Transverse colon (tissue), 4 donors: ENCODE measurements around the gene JAK2. TPM values are rescaled to one million over a fixed set of nuclear protein-coding genes. Genes with fewer than 3 reads are reported as not detected.

Experiments used
- DNase-seq: peaks from one replicate; pipeline ENCODE4 v3.0.0-alpha.2; 2019
- H3K27ac ChIP-seq, 4 donors: fragments of 200-600 bp; sonication (generic); 2 replicates each; pipeline ENCODE4 v1.5.1; 2016 to 2018; ENCODE audit warnings: inconsistent platforms in 4 of 4
- H3K27me3 ChIP-seq: fragments of 200-600 bp; sonication (generic); 2 replicates; pipeline ENCODE4 v1.5.1; 2017; ENCODE audit warnings: inconsistent platforms
- H3K36me3 ChIP-seq, 4 donors: fragments of 200-600 bp; sonication (generic); 2 replicates each; pipeline ENCODE4 v1.5.1; 2017 to 2019; ENCODE audit warnings: inconsistent platforms in 4 of 4
- H3K4me1 ChIP-seq, 4 donors: fragments of 200-600 bp; sonication (generic); 2 replicates each; pipeline ENCODE4 v1.5.1; 2017 to 2020; ENCODE audit warnings: inconsistent platforms in 4 of 4
- H3K4me3 ChIP-seq, 4 donors: fragments of 200-600 bp; sonication (generic); 1 replicate in 1 of 4; 2 replicates in 3 of 4; pipeline versions ENCODE4 v1.5.1 to v1.6.1; 2017 to 2019; ENCODE audit warnings: inconsistent platforms in 4 of 4
- H3K9me3 ChIP-seq, 2 donors: fragments of 200-600 bp; sonication (generic); 2 replicates each; pipeline ENCODE4 v1.5.1; 2017 to 2019; ENCODE audit warnings: inconsistent platforms in 2 of 2
- CTCF ChIP-seq, 5 experiments: fragments of 200-600 bp in 3 of 5; fragments of 450-650 bp in 2 of 5; sonication (generic) in 3 of 5; IDR thresholded peaks; 1 replicate in 2 of 5; 2 replicates in 3 of 5; pipeline ENCODE4 v1.5.1; 2016 to 2017; ENCODE audit warnings: antibody characterized with exemption in 5 of 5, inconsistent platforms in 3 of 5, mild to moderate bottlenecking in 2 of 5, moderate library complexity in 1 of 5
- EP300 ChIP-seq: sonication (generic); formaldehyde crosslinking; IDR thresholded peaks from one replicate; pipeline ENCODE4 v1.6.1; 2017; ENCODE audit warnings: antibody characterized with exemption, low read depth
- POLR2A ChIP-seq: fragments of 450-650 bp; IDR thresholded peaks from one replicate; pipeline ENCODE4 v1.6.1; 2016; ENCODE audit warnings: antibody characterized with exemption, mild to moderate bottlenecking, moderate library complexity
- POLR2AphosphoS5 ChIP-seq, 3 donors: sonication (generic); formaldehyde crosslinking; IDR thresholded peaks; one replicate each; pipeline ENCODE4 v1.6.1; 2016; ENCODE audit warnings: antibody characterized with exemption in 3 of 3
- WGBS, 2 donors: methylation state at CpG; one replicate each; pipeline ENCODE4 v1.1.5; 2018; ENCODE audit warnings: low coverage in 1 of 2; 5-methylcytosine and 5-hydroxymethylcytosine counted together
- in situ Hi-C, 4 donors: fragments of 200-750 bp; cut with MboI; loops; one replicate each; pipeline versions ENCODE4 v1.15.0 to v1.15.1; 2017; ENCODE audit warnings: low sequenced_read_pairs in 3 of 4, low pct_ligation_motif_present in 1 of 4, low pct_unique_long_range_greater_than_20kb in 1 of 4
- intact Hi-C: fragments of 100-400 bp; cut with DNase I; formaldehyde crosslinking; loops from one replicate; pipeline ENCODE4 v1.15.1; 2023; ENCODE audit warnings: low total_unique reads
- total RNA-seq, 4 donors: library from RNA; depleted of rRNA; stranded (reverse); fragments of >200 nt; gene quantifications; one replicate each; pipeline ENCODE4 v1.1.0, GENCODE V29; 2016

Gene JAK2
- total RNA-seq, 4 donors from 2014 or later, result 8.0 to 27.6 (median 17.4) TPM

DNA sequence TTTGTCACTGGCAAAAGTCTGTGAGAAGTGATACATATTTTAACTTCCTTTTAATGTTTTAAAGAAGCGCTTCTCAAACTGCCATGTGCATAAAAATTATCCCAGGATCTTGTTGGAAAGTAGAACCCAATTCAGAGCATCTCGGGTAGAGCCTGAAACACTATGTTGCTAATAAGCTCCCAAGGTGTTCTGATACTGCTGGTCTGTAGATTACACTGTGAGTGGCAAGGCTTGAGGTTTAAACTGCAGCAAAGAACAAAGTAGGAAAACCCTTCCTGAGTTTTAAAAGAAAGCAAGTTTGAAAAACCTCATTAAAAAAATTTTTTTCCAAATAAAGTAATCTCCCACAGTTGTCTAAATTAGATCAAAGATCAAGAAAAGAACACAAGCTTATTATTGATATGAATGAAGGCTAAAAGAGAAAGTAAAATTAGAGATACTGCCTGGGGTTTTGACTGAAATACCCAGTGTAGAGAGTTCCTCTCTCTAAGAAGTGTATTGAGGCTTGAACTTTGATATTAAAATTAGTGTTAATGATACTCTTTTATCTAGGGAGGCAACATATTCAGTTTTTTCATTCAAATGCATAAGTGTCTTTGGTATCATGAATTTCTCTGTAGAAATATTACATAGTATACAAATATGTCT lies 19.8 kb upstream of the JAK2 start:
- WGBS, 2 donors, result 82 to 83% methylated on average over 2 of the region's 2 CpGs
- H3K4me3 ChIP-seq, result no peak overlapping the region
- intact Hi-C loops, result no loop called here
- in situ Hi-C loops, result no loop called here
- DNase-seq, result no peak
- no peaks in the 10 kb centered on the region for H3K27me3 ChIP-seq
- H3K4me1 ChIP-seq, result no peaks in the 10 kb centered on the region
- H3K36me3 ChIP-seq, result no peaks in the 10 kb centered on the region
- TF ChIP-seq EP300 (no peak), POLR2A (no peak), POLR2AphosphoS5 (IDR thresholded peaks at IDR 0.05) (no peak), CTCF (IDR thresholded peaks at IDR 0.05) (no peak)
- no peak overlapping the region for H3K27ac ChIP-seq
- H3K9me3 ChIP-seq, result no peaks in the 10 kb centered on the region

- Histone ChIP-seq H3K27ac (no peak overlapping the region), H3K36me3 (no peaks in the 10 kb centered on the region), H3K4me3 (no peak overlapping the region), H3K27me3 (no peaks in the 10 kb centered on the region), H3K4me1 (no peaks in the 10 kb centered on the region), H3K9me3 (no peaks in the 10 kb centered on the region)
- no peak for TF ChIP-seq EP300
- TF ChIP-seq CTCF (IDR thresholded peaks at IDR 0.05), result no peak
- no peak for TF ChIP-seq POLR2AphosphoS5 (IDR thresholded peaks at IDR 0.05)
- TF ChIP-seq POLR2A, result no peak
- WGBS, 2 donors, result 71 to 78% methylated on average over 3 of the region's 3 CpGs
- in situ Hi-C loops (no loop called here), intact Hi-C loops (no loop called here)
- DNase-seq, result no peak
These were observed 17.5 kb upstream of the JAK2 start for GRCh38 chr9:4967523-4967922.

GRCh38 chr9:4969130-4969529 lies 15.9 kb upstream of the JAK2 start:
- no peaks in the 10 kb centered on the region for H3K27me3 ChIP-seq
- TF ChIP-seq EP300, result no peak
- TF ChIP-seq POLR2AphosphoS5 (IDR thresholded peaks at IDR 0.05), result no peak
- no peak for TF ChIP-seq POLR2A
- no peak for TF ChIP-seq CTCF (IDR thresholded peaks at IDR 0.05)
- H3K9me3 ChIP-seq, result no peaks in the 10 kb centered on the region
- H3K27ac ChIP-seq, result no peak overlapping the region
- H3K36me3 ChIP-seq, result no peaks in the 10 kb centered on the region
- H3K4me3 ChIP-seq, result no peak overlapping the region
- intact Hi-C loops (no loop called here), in situ Hi-C loops (no loop called here)
- no peak for DNase-seq
- H3K4me1 ChIP-seq, result no peaks in the 10 kb centered on the region
- WGBS, 2 donors, result 80 to 92% methylated on average over 1 of the region's 1 CpG

DNA sequence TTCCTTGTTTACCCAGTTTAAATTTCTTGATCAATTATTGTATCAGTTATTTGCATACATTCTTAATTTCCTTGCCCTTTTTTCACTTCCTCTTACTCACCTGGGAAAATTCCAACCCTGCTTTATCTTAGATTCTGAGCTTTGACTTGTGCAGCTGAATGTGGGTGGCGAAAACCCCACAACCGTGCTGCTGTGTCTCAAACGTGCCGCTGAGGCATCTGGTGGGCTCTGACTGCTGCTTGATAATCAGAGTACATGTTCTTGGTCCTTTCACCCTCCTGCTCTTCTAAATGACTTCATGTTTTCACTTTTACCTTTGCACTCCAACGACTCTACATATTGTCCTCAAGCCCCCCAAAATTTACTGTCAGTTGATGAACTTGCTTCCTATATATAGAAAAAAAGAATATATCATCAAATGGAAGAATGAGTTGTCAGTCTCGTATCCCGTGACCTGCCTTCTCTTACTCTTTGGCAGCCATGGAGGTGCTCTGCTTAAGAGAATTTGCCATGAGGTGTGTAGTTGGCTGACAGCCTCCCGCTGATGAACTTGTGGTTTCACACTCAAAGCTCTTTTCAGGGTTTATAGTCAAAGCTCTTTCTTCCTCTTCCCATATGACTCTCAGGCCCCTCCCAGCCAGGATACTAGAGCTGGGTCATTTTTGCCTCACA lies 14.0 kb upstream of the JAK2 start:
- H3K9me3 ChIP-seq, result no peaks in the 10 kb centered on the region
- H3K36me3 ChIP-seq, result no peaks in the 10 kb centered on the region
- WGBS, 2 donors, result 65 to 67% methylated on average over 7 to 8 of the region's 8 CpGs
- H3K27me3 ChIP-seq, result no peaks in the 10 kb centered on the region
- no peak for DNase-seq
- in situ Hi-C loops, result no loop called here
- intact Hi-C loops, result no loop called here
- no peak overlapping the region for H3K4me3 ChIP-seq
- no peak for TF ChIP-seq CTCF (IDR thresholded peaks at IDR 0.05)
- TF ChIP-seq EP300, result no peak
- TF ChIP-seq POLR2A, result no peak
- no peak for TF ChIP-seq POLR2AphosphoS5 (IDR thresholded peaks at IDR 0.05)
- no peaks in the 10 kb centered on the region for H3K4me1 ChIP-seq
- H3K27ac ChIP-seq, result no peak overlapping the region
